GM19043 (cell line): Measurements from ENCODE around the gene TCAIM.

Experiments
- ATAC-seq: cut with Tn5 transposase; IDR thresholded peaks from one replicate; pipeline ENCODE4 v1.9.1; 2021; ENCODE audit warnings: low read depth; ENCODE audit not compliant: unreplicated experiment

TCAIM gene, protein sequence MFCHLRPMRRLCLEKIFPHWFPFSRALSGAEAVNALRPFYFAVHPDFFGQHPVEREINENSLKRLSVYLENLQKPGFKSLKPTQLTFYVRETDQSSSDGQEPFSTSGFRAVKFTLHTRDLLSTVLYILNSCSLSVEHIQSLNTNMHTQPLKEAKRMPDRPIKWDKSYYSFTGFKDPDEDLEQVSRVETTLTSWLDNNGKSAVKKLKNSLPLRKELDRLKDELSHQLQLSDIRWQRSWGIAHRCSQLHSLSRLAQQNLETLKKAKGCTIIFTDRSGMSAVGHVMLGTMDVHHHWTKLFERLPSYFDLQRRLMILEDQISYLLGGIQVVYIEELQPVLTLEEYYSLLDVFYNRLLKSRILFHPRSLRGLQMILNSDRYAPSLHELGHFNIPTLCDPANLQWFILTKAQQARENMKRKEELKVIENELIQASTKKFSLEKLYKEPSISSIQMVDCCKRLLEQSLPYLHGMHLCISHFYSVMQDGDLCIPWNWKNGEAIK

DNA sequence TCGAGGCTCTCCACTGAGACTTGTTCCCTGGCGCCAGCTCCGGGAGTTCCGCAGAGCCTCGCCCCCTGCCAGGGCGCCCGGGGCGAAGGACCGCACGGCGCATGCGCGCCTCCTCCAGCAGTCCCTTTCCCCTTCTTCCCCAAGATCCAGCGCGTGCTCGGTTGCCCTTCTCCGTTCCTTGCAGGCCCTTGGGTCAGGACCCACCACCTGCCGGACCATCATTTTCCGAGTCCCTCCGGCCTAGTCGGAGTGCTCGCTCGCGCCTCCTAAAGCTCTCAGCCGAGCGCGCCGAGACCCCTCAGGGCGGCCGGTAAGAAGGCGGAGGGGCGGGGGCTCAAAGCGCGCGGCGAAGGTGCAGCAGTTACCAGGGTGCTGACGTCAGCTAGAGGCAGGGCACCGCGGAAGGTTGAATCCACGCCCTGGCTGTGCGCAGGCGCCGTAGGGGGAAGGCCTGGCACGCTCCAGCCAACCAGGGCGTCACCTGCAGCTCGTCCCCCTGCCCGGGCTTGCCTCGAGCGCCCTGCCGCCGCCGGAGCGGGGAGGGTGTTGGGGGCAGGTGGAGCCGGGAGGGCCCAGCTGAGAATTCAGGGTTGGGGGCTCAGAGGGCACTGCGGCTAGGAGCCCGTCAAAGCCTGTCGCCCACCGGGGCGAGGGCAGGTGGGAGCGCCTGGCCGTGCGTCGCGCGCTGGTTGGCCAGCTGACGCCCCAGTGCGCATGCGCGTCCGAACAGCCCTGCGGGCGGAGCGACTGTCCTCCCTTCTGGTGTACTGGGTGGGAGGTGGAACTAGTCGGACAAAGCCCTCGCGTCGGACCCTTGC lies at the start of gene TCAIM:
TCAIM (plus strand) TSS at position 757 of the 818 bp plus-strand sequence. CDS start 16,017 bp downstream, outside the sequence.
- peak; percentile 90 for ATAC-seq

DNA sequence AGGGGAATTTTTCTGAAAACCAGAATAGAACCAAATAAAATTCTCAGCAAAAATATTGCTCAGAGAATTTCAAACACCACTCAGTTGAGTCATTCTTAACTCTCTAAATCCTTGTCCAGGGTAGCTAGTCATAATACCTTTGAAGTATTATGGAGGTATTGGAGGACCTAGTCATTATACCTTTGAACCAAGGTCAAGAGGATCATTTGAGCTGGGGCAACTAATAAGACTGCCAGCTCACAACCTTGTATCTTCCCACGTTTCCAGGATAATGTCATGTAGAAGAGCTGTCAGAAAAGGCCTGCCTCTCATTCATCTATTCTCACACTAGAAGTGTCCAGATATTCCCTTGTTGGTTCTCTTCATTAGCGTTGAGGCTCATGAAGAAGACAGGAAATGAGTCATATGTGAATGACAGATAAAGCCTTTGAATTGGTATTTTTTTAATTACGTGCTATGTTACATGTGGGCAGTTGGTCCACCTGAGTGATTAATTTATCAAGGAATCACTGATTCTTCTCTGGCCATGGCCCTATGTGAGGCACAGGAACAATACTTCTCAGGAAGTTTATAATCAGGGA lies 48.6 kb upstream of the TCAIM start:
- ATAC-seq, result no peak

DNA sequence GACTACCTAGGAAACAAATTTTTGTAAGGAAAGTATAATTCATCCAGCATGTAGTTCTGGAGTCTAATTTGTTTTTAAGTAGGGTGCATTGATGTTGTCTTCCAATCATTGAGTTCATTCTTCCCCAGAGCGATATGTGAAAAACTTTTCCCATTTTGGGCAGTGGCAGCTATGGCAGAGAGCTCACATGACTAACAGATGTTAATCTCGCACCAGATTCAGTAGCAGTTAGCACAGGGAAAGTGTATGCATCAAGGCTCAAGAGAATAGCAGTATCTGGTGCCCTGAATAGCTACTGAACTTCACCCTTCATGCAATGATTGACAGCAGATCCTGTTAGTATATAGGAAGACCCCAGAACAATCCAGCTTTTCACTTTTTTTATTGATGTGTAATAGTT lies 46.3 kb upstream of the TCAIM start:
- ATAC-seq, result no peak

DNA sequence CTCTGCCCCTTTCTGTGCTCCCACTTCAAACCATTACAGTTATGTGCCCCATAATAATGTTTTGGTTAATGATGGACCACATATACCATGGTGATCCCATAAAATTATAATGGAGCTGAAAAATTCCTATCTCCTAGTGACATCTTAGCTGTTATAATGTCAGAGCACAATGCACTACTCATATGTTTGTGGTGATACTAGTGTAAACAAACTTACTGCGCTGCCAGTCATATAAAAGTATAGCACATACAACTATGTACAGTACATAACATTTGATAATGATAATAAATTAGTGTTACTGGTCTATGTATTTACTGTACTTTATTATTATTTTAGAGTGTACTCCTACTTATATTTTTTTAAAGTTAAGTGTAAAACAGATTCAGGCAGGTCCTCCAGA lies 45.6 kb upstream of the TCAIM start:
- no peak for ATAC-seq

DNA sequence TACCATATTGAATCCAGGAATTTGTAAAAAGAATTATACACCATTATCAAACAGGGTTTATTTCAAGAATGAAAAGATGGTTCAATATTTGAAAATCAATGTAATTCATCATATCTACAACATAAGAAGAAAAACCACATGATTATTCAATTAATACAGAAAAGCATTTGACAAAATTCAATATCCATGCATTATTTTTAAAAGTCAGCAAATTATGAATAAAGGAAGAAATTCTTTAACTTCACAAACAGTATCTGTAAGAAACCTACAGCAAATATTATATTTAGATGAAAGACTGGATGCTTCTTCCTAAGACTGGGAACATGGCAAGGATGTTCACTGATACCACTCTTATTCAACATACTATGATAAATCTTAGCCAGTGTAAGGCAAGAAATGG lies 41.3 kb upstream of the TCAIM start:
- no peak for ATAC-seq

DNA sequence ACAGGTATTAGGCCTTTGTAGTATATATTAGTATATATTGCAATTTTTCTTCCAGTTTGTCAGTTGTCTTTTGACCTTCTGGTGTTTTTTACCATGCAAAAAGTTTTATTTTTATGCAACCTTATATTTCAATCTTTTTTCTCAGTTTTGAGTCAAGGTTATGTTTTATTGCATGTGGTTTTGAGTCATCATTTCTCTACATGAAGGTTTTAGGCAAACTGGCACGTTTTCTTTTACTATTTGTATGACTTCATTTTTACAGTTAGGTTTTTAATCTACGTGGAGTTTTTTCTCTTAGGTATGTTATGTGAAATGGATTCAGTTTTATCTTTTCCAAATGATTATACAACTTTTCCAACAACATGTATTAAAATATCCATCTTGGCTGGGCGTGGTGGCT lies 36.8 kb upstream of the TCAIM start:
- no peak for ATAC-seq

DNA sequence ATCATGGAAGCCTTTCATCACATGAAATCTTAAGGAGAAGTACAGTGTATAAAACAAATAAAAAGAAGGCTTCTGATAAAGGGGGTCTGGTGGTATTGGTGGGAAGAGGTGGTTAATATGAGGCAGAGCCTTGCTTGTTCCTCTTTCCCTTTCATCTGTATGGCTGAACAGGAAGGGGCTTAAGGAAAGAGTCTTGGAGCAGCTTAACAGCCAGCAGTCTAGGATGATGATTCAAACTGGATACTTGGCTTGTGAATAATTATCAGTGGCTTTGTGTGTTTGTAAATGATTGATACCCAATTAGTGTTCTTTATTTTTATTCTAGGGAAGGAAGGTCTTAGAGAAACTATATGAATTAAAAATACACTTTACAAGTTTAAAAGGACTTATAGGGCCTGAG lies 29.1 kb upstream of the TCAIM start:
- no peak for ATAC-seq

DNA sequence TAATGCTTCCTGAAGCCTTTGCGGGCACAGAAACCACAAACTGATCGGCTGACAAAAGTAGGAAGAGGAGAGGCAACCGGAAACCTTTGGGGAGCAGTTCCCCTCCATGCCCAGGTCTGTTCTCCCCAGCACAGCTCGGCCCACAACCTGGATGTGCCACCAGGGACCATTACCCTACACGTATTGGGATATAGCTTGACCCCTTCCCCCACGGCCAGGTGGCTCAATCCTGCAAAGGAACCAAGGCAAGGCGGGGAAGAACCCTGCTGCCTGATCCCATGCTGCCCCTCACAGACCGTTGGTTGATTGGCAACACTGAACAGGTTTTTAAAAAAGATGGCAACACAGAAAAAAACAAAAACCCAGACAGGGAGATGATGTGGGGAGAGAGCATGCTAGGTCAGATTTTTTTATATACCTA lies 19.7 kb upstream of the TCAIM start:
- ATAC-seq, result no peak

DNA sequence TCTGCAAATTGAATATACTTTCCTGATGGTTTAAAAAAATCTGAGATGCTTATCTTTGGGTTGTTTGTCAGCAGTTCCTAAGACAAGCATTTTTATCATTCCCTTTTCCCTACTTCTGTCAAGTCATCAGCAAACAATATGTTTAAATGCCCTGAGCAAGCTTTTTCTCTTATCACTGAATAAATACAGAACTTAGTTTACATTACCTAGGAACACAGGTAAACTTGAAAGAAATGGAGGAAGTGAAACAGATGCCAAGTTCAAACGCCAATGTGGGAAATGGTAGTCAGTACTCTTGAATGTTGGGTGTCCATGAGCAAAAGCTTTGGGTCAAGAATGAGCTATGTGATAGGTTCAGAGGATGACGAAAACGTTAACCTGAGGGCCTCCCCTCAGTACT lies 17.2 kb upstream of the TCAIM start:
- ATAC-seq, result no peak

DNA sequence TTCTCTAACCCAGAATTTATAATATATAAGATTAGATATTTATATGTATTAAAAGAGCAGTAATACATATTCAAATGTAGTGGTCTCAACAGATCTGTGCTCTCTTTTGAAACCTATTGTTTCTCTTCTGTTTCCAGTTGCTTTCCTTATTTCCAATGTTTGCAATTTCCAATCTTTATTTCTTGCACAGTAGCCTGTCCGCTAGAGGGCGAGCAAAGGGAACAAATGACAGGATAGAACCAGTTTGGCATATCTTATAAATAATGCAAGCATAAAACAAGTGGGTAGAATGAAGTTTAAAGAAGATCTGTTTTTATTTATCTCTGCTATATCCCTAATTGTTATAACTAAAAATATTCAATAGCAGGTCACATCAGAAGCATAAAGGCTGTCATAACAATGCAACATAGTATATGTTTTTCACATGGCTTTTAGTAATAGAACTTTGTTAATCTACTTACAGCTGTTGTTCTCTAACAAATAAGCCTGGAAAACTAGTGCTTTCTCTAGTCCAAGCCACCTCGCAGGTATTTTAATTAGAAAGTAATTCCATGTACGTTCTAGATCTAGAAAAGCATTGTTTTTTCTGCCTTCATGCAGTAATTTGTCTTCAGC lies 15.1 kb upstream of the TCAIM start:
- no peak for ATAC-seq

DNA sequence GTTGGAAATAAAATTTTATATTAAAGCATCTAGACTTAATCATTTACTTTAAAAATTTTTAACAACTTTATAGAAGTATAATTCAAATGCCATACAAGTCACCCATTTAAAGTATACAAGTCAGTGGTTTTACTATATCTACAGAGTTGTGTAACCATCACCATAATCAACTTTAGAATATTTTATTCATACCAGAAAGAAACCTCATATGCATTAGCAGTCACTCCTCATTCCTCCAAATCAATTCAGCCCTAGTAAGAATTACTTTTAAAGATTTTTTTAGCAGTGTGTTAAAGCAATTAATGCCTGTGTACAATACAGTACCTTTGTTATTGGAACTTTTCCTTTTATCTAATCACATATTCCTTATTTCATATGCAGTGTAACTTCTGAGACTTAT lies 14.0 kb upstream of the TCAIM start:
- ATAC-seq, result no peak

DNA sequence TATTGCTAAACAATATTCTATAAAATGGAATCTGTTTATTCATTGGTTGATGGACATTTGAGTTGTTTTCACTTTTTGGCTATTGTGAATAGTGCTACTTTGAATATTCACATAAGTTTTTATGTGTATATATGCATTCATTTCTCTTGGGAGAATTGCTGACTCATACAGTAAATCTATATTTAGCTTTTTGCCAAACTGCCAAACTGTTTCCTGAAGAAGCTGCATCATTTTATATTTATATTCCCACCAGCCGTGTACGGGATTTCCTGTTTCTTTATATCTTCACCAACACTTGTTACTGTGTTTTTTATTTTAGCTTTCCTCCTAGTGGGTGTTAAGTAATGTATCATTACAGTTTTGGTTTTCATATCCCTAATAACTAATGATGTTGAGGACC lies 12.5 kb upstream of the TCAIM start:
- no peak for ATAC-seq

DNA sequence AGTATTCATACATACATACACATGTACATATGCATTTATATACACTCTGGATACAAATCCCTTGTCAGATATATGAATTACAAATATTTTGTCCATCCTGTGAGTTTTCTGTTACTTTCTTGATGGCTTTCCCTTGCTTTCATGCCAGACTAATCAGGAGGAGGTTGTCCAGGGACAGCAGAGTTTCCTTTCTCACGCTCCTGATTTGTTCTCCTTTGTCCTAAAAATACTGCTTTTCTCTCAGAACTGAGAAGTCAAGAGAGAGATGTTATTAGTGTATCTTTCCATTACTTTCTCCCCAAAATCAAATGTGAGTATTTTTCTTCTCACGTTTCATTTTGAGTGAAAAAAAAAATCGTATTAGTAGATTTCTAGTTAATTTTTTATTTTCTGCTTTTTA lies 12.1 kb upstream of the TCAIM start:
- no peak for ATAC-seq

DNA sequence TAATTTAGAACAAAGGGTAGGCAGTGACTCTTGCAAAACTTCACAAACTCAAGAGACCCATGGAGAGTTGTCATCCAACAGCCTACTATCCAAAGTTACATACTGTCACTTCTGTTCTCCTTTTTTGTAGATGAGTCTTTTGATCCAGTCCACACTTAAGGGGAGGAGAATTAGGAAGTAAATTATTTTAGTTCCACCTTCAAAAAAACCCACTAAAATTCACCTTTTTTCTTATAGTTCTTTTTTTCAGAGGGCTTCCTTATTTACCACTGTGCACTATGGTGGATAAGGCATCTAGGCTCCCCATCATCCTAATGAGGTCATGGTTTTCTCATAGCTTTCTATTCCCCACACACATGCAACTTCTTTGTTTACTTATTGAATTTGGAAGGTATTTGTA lies 8.6 kb upstream of the TCAIM start:
- ATAC-seq, result no peak

DNA sequence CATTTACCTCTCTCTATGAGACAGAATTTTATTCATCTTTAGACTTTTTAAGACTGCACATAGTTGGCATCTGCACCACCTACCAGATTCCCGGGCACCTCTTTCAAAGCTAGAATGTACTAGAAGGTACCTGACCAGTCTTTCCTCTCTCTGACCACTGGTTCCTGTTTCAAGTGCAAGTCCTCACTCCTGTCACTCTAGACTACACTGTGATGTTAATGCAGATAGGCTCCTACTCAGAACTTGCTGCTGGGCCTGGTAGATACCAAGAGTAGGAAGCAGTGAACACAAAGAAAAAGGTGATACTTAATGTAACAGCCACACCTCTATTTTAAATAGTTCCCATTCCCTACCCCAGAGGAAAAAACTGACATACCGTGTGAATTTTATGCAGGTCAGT lies 8.1 kb upstream of the TCAIM start:
- ATAC-seq, result no peak

DNA sequence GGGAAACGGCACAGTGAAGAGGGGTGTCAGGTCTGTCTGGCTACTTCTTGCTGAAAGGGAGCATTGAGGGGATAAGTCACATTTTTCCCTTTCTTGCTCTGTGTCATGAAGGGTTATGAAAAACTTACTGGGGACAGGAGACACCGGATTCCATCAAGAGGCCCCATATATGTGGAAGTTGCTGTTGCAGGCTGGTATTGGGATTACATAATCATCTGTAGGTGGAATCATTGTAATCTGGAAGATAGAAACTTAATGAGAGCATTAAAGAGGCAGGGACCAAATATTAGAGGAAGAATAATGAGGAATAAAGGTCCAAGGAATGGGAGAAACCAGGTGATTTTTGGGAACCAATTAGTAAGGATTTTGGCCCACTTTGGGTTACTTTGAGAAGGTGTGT lies 4.2 kb upstream of the TCAIM start:
- ATAC-seq, result no peak

DNA sequence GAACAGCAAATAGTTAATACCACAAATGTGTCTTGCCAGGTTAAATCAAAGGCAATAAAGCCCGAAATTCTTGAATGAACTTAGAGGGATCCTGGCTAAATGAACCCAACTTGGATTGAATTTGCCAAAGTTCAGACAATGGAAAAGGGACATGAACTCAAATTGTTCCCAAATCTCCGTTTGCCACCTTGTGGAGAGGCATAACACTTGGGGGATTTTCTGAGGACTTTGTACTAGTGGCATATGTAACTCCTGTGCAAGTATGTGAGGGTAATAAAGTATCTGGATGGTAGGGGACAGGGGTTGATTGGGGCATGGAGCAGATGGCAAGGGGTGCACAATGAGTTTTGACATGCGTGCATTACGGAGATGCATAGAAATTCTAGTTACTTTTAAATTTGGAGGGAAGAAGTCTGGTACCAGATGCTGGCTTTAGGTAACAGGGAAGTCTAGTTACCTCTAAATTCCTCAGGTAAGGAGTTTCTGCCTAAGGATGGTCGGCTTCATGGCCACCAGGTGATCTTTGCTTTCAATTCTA lies 1.2 kb upstream of the TCAIM start:
- ATAC-seq, result no peak

DNA sequence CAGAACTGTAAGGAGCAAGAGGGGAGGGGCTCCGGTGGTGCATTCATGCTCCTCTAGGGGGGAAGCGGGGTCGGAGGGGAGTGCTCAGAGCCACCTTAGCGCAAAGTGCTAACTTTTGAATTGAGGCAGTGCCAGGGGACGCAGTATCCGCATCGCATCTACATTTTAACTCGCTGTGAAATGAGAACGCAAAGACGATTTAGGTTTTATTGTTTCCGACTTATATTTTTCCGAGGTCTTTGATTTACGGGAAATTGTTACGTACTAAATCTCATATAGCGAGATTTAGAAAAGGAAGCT lies 212 bp downstream of the TCAIM start:
- ATAC-seq, result no peak

DNA sequence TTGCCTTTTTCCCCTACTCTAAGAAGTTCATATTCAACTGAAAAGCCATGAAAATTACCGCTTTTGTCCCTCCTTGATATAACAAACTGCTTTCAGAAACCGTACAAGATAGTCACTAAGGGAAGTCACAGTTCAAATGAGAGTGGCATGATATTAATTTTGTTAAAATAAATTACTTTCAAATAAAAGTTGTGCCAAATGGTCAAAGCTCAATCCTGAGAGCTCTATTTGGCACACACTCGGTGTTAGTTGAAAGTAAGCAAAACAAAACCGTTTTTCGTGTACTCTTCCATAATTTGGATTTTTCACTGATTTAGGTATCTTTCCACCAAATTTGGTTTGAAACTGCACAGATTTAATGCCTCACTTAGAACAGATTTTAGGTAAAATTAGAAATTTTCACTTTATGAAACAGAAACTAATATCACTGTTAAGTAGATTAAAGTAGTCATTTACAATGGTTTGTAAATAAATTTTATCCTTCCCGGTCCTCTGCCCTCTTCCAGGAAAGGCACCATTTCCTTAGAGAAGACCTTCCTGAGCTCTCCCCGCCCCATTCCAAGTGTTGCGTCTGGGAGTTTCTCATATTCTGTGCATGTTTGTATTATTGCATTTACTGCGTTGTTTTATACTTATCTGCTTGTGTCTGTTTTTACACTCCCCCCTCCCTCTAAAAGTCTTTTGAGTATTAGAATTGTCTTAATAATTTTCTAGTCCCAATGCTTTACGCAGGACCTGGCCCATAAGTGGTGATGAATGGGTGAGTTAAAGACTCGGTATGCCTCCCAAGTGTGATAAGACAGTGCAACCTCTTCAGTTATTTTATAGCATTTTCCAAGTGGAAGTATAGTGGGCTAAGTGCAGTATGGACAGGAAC lies 853 bp downstream of the TCAIM start:
- ATAC-seq, result no peak

DNA sequence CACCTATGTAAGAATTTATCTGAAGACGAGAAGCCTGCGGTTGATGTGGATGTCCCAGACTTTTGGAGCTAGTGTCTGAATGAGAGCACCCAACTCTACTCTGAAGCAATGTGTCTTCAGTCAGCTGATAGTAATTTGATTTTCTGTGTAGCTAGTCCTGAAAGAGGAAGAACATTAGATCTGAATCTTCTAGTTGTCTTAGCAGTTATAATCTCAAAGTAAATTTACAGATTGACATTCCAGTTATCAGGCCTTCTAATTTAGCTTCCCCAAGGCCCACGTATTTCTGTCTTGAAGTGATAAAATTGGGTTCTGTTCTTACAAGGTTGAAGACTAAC lies 1.5 kb downstream of the TCAIM start:
- no peak for ATAC-seq
